Measurements from ENCODE around the gene RASGRP4. TPM values are rescaled to one million over a fixed set of nuclear protein-coding genes. Genes with fewer than 3 reads are reported as not detected.
"Not testable (repeated sequence)": the region's sequence is repeated elsewhere in the genome, so short reads cannot be mapped to it uniquely, and the experiment has no call there.

RASGRP4 gene
- polyA plus RNA-seq, result under 1 TPM in 2 of 3 donors, not detected in 1; 0.20 to 0.78 TPM

GRCh38 chr19:38425810-38426466, at the start of gene RASGRP4:
TSS of gene RASGRP4 (minus strand) at chr19:38426219. CDS start at chr19:38426091, 128 bp downstream.
- Mint-ChIP-seq H3K27me3 (ENCODE audit: low read depth in 3 of 3) (peaks cover 3 to 16% (median 11%) of the 10 kb centered on the region in 3 donors), H3K4me1 (peaks cover 3 to 6% of the 10 kb centered on the region in 2 donors), H3K27ac (no peak within 1 kb of the TSS), H3K9me3 (peaks cover 0 to 2% (median 0%) of the 10 kb centered on the region in 6 donors), H3K36me3 (no peaks in the 10 kb centered on the region), H3K4me3 (peak within 1 kb of the TSS in 3 of 5 donors; percentile 22 to 58 (median 49))
- DNase-seq, result no peak

- Mint-ChIP-seq H3K9me3 (no peaks in the 10 kb centered on the region), H3K27me3 (ENCODE audit: low read depth in 3 of 3) (peaks cover 0 to 2% (median 2%) of the 10 kb centered on the region in 3 donors), H3K27ac (no peak overlapping the region), H3K36me3 (no peaks in the 10 kb centered on the region), H3K4me3 (no peak overlapping the region), H3K4me1 (no peaks in the 10 kb centered on the region)
- DNase-seq, result no peak
These were observed 49.2 kb upstream of the RASGRP4 start for GRCh38 chr19:38475176-38475575.

- no peak overlapping the region for H3K4me3 Mint-ChIP-seq
- no peaks in the 10 kb centered on the region for H3K4me1 Mint-ChIP-seq
- DNase-seq, result no peak
- peaks cover 0 to 2% (median 2%) of the 10 kb centered on the region in 3 donors for H3K27me3 Mint-ChIP-seq (ENCODE audit: low read depth in 3 of 3)
- no peaks in the 10 kb centered on the region for H3K36me3 Mint-ChIP-seq
- H3K27ac Mint-ChIP-seq, result no peak overlapping the region
- H3K9me3 Mint-ChIP-seq, result no peaks in the 10 kb centered on the region
These were observed 47.2 kb upstream of the RASGRP4 start for GRCh38 chr19:38473201-38473600.

- not testable (repeated sequence) for H3K36me3 Mint-ChIP-seq; H3K9me3 Mint-ChIP-seq; DNase-seq; H3K4me1 Mint-ChIP-seq; H3K4me3 Mint-ChIP-seq; H3K27me3 Mint-ChIP-seq (ENCODE audit: low read depth in 3 of 3); H3K27ac Mint-ChIP-seq
These were observed 46.7 kb upstream of the RASGRP4 start for GRCh38 chr19:38472725-38473124.

GRCh38 chr19:38470788-38471480, 44.9 kb upstream of the RASGRP4 start:
- Mint-ChIP-seq H3K9me3 (no peaks in the 10 kb centered on the region), H3K36me3 (no peaks in the 10 kb centered on the region), H3K4me3 (no peak overlapping the region), H3K27ac (no peak overlapping the region), H3K27me3 (ENCODE audit: low read depth in 3 of 3) (peaks cover 0 to 2% (median 2%) of the 10 kb centered on the region in 3 donors), H3K4me1 (no peaks in the 10 kb centered on the region)
- DNase-seq, result no peak

GRCh38 chr19:38469151-38469550, 43.1 kb upstream of the RASGRP4 start:
- peaks cover 0 to 2% (median 0%) of the 10 kb centered on the region in 6 donors for H3K9me3 Mint-ChIP-seq
- no peak overlapping the region for H3K27ac Mint-ChIP-seq
- H3K27me3 Mint-ChIP-seq (ENCODE audit: low read depth in 3 of 3), result peaks cover 0 to 5% (median 4%) of the 10 kb centered on the region in 3 donors
- no peaks in the 10 kb centered on the region for H3K4me1 Mint-ChIP-seq
- H3K4me3 Mint-ChIP-seq, result no peak overlapping the region
- no peaks in the 10 kb centered on the region for H3K36me3 Mint-ChIP-seq
- DNase-seq, result no peak

GRCh38 chr19:38467541-38468525, 41.8 kb upstream of the RASGRP4 start:
- Mint-ChIP-seq H3K36me3 (no peaks in the 10 kb centered on the region), H3K27ac (no peak overlapping the region), H3K4me3 (no peak overlapping the region), H3K9me3 (peaks cover 0 to 2% (median 0%) of the 10 kb centered on the region in 6 donors), H3K27me3 (ENCODE audit: low read depth in 3 of 3) (peaks cover 0 to 5% (median 4%) of the 10 kb centered on the region in 3 donors), H3K4me1 (no peaks in the 10 kb centered on the region)
- DNase-seq, result no peak

GRCh38 chr19:38466050-38466449, 40.0 kb upstream of the RASGRP4 start:
- no peak overlapping the region for H3K27ac Mint-ChIP-seq
- H3K36me3 Mint-ChIP-seq, result no peaks in the 10 kb centered on the region
- H3K27me3 Mint-ChIP-seq (ENCODE audit: low read depth in 3 of 3), result peaks cover 2 to 8% (median 3%) of the 10 kb centered on the region in 3 donors
- H3K9me3 Mint-ChIP-seq, result peaks cover 0 to 2% (median 0%) of the 10 kb centered on the region in 6 donors
- H3K4me1 Mint-ChIP-seq, result no peaks in the 10 kb centered on the region
- no peak for DNase-seq
- no peak overlapping the region for H3K4me3 Mint-ChIP-seq

GRCh38 chr19:38464421-38465082, 38.5 kb upstream of the RASGRP4 start:
- no peaks in the 10 kb centered on the region for H3K36me3 Mint-ChIP-seq
- no peak overlapping the region for H3K4me3 Mint-ChIP-seq
- no peaks in the 10 kb centered on the region for H3K4me1 Mint-ChIP-seq

GRCh38 chr19:38463365-38463764, 37.3 kb upstream of the RASGRP4 start:
- no peak overlapping the region for H3K4me3 Mint-ChIP-seq
- H3K36me3 Mint-ChIP-seq, result no peaks in the 10 kb centered on the region
- H3K27me3 Mint-ChIP-seq (ENCODE audit: low read depth in 3 of 3), result peaks cover 2 to 10% (median 6%) of the 10 kb centered on the region in 3 donors
- H3K9me3 Mint-ChIP-seq, result peaks cover 0 to 2% (median 0%) of the 10 kb centered on the region in 6 donors
- DNase-seq, result no peak
- H3K27ac Mint-ChIP-seq, result no peak overlapping the region
- no peaks in the 10 kb centered on the region for H3K4me1 Mint-ChIP-seq

More at GRCh38 chr19:38464421-38465082, 38.5 kb upstream of the RASGRP4 start:
- Mint-ChIP-seq H3K27ac (no peak overlapping the region), H3K27me3 (ENCODE audit: low read depth in 3 of 3) (peaks cover 2 to 8% (median 6%) of the 10 kb centered on the region in 3 donors), H3K9me3 (peaks cover 0 to 2% (median 0%) of the 10 kb centered on the region in 6 donors)
- no peak for DNase-seq

- Mint-ChIP-seq H3K27me3 (ENCODE audit: low read depth in 3 of 3) (peaks cover 4 to 8% (median 6%) of the 10 kb centered on the region in 3 donors), H3K27ac (no peak overlapping the region), H3K4me1 (no peaks in the 10 kb centered on the region), H3K36me3 (no peaks in the 10 kb centered on the region), H3K4me3 (no peak overlapping the region), H3K9me3 (no peaks in the 10 kb centered on the region)
- DNase-seq, result no peak
These were observed 33.0 kb upstream of the RASGRP4 start for GRCh38 chr19:38458991-38459390.

- Mint-ChIP-seq H3K27ac (no peak overlapping the region), H3K4me3 (no peak overlapping the region), H3K4me1 (no peaks in the 10 kb centered on the region), H3K27me3 (ENCODE audit: low read depth in 3 of 3) (peaks cover 4 to 8% (median 6%) of the 10 kb centered on the region in 3 donors), H3K36me3 (no peaks in the 10 kb centered on the region), H3K9me3 (no peaks in the 10 kb centered on the region)
- DNase-seq, result no peak
These were observed 31.8 kb upstream of the RASGRP4 start for GRCh38 chr19:38457690-38458405.

All from immature natural killer cell (primary cell).